ENCODE results near the gene LY86. TPM values are rescaled to one million over a fixed set of nuclear protein-coding genes. Genes with fewer than 3 reads are reported as not detected.

Gene LY86
- total RNA-seq = 2.1 TPM

DNA sequence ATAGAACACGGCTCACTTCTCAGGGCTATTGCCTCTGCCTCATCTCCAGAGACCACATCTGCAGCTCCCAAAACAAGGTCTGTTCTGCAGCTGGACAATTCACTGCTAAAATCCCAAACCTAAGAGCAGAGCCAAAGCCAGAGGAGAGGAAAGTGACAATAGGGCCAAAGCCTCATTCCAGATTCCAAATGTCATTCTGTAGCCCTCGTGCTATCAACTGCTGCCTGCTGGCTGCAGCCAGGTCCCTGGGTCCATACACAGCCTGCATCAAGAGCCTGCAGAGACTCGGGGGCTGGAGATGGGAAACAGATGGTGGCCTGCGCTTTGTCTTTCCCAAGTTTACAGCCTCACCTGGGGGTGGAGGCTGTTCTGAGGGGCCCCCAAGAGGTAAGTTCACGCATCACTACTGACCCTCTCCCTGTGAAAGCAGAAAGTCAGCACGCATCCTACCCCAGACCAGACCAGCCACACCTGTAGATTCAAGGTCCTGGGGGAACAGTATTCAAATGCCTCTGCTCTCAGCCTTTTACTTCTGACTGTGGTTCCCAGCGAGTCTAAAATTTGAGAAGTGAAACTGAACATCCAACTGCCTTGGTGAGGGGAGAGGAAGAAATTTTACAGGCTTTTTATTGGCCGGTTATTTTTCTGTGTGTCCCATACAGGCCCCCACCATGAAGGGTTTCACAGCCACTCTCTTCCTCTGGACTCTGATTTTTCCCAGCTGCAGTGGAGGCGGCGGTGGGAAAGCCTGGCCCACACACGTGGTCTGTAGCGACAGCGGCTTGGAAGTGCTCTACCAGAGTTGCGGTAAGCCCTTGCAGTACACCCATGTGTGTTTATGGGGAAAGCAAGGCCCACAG, at the start of gene LY86:
Gene LY86, plus strand, starts transcription at position 657 of the 860 bp plus-strand sequence. Its CDS starts 15 bp downstream, at position 672.

Measured in camera-type eye (tissue), 1 donor.